H9 (cell line): ENCODE results near the gene TIRAP. TPM values are rescaled to one million over a fixed set of nuclear protein-coding genes. Genes with fewer than 3 reads are reported as not detected.
A peak's percentile ranks its signal among the peaks of the same experiment; 100 is the strongest.

Source experiments
- DNase-seq: peaks from one replicate; pipeline ENCODE4 v3.0.0-alpha.2; 2017
- H2AFZ ChIP-seq: one replicate; pipeline ENCODE4 v1.6.1; 2013; ENCODE audit warnings: mild to moderate bottlenecking, low read length, control low read depth, moderate library complexity
- H2AK5ac ChIP-seq: 2 replicates; pipeline ENCODE4 v1.6.1; 2013; ENCODE audit warnings: low read length, control low read depth, mixed read lengths; ENCODE audit not compliant: insufficient read length
- H2BK120ac ChIP-seq: one replicate; pipeline ENCODE4 v1.6.1; 2013; ENCODE audit warnings: low read depth, mild to moderate bottlenecking, low read length, control low read depth, inconsistent platforms; ENCODE audit not compliant: poor library complexity, severe bottlenecking
- H2BK12ac ChIP-seq: 2 replicates; pipeline ENCODE4 v1.6.1; 2013; ENCODE audit warnings: low read length, control low read depth, mixed read lengths, low read depth; ENCODE audit not compliant: insufficient read length
- H2BK15ac ChIP-seq: 2 replicates; pipeline ENCODE4 v1.6.1; 2013; ENCODE audit warnings: low read depth, low read length, control low read depth
- H2BK20ac ChIP-seq: one replicate; pipeline ENCODE4 v1.6.1; 2013; ENCODE audit warnings: low read depth, mild to moderate bottlenecking, low read length, control low read depth, inconsistent platforms; ENCODE audit not compliant: poor library complexity, severe bottlenecking
- H2BK5ac ChIP-seq: 2 replicates; pipeline ENCODE4 v1.6.1; 2013; ENCODE audit warnings: low read length, control low read depth, mixed read lengths; ENCODE audit not compliant: insufficient read length
- H3K14ac ChIP-seq: 2 replicates; pipeline ENCODE4 v1.6.1; 2013; ENCODE audit warnings: low read length, control low read depth; ENCODE audit not compliant: insufficient read depth
- H3K18ac ChIP-seq: 2 replicates; pipeline ENCODE4 v1.6.1; 2013; ENCODE audit warnings: low read depth, mild to moderate bottlenecking, mixed read lengths, low read length, control low read depth; ENCODE audit not compliant: insufficient read length
- H3K23ac ChIP-seq: 2 replicates; pipeline ENCODE4 v1.6.1; 2013; ENCODE audit warnings: low read length, control low read depth, mixed read lengths, low read depth; ENCODE audit not compliant: insufficient read length
- H3K23me2 ChIP-seq: 2 replicates; pipeline ENCODE4 v1.6.1; 2013; ENCODE audit warnings: low read depth, mild to moderate bottlenecking, mixed read lengths, low read length, control low read depth; ENCODE audit not compliant: insufficient read length, poor library complexity, severe bottlenecking
- H3K27ac ChIP-seq: 2 replicates; pipeline ENCODE4 v1.5.1; 2013; ENCODE audit warnings: low read length, control low read depth, mixed read lengths, low read depth; ENCODE audit not compliant: insufficient read length
- H3K27me3 ChIP-seq: 2 replicates; pipeline ENCODE4 v1.6.1; 2013; ENCODE audit warnings: low read length, control low read depth, inconsistent platforms; ENCODE audit not compliant: insufficient read depth
- H3K4ac ChIP-seq: 2 replicates; pipeline ENCODE4 v1.6.1; 2013; ENCODE audit warnings: low read depth, mild to moderate bottlenecking, control low read depth, inconsistent platforms, low read length, moderate library complexity
- H3K4me1 ChIP-seq: 2 replicates; pipeline ENCODE4 v1.6.1; 2013; ENCODE audit warnings: low read length, control low read depth, inconsistent platforms; ENCODE audit not compliant: insufficient read depth
- H3K4me2 ChIP-seq: 2 replicates; pipeline ENCODE4 v1.6.1; 2013; ENCODE audit warnings: low read length, control low read depth, mixed read lengths; ENCODE audit not compliant: insufficient read length, insufficient read depth
- H3K56ac ChIP-seq: 2 replicates; pipeline ENCODE4 v1.6.1; 2013; ENCODE audit warnings: low read depth, mild to moderate bottlenecking, mixed read lengths, low read length, control low read depth; ENCODE audit not compliant: insufficient read length
- H3K79me1 ChIP-seq: 2 replicates; pipeline ENCODE4 v1.6.1; 2013; ENCODE audit warnings: low read depth, mild to moderate bottlenecking, moderate library complexity, low read length, control low read depth, inconsistent platforms; ENCODE audit not compliant: insufficient read depth, poor library complexity, severe bottlenecking
- H3K79me2 ChIP-seq: 2 replicates; pipeline ENCODE4 v1.6.1; 2013; ENCODE audit warnings: low read length, control low read depth, inconsistent platforms; ENCODE audit not compliant: insufficient read depth
- H3K9ac ChIP-seq: 2 replicates; pipeline ENCODE4 v1.6.1; 2013; ENCODE audit warnings: low read length, control low read depth, mixed read lengths; ENCODE audit not compliant: insufficient read length; ENCODE audit errors: extremely low read depth
- H3K9me3 ChIP-seq: one replicate; pipeline ENCODE4 v1.6.1; 2013; ENCODE audit warnings: low read depth, low read length, inconsistent platforms; ENCODE audit not compliant: control insufficient read depth
- H3T11ph ChIP-seq: one replicate; pipeline ENCODE4 v1.6.1; 2013; ENCODE audit warnings: mild to moderate bottlenecking, low read length, control low read depth, inconsistent platforms
- H4K20me1 ChIP-seq: one replicate; pipeline ENCODE4 v1.6.1; 2013; ENCODE audit not compliant: control insufficient read depth, insufficient read length, insufficient read depth
- H4K5ac ChIP-seq: 2 replicates; pipeline ENCODE4 v1.6.1; 2013; ENCODE audit warnings: low read depth, mild to moderate bottlenecking, mixed read lengths, low read length, control low read depth; ENCODE audit not compliant: insufficient read length
- H4K8ac ChIP-seq: replicated peaks from 2 replicates; pipeline ENCODE4 v1.6.1; 2013; ENCODE audit warnings: low read length, control low read depth, mixed read lengths, low read depth; ENCODE audit not compliant: insufficient read length
- H4K91ac ChIP-seq: 2 replicates; pipeline ENCODE4 v1.6.1; 2013; ENCODE audit warnings: low read depth, mild to moderate bottlenecking, moderate library complexity, mixed read lengths, low read length, control low read depth; ENCODE audit not compliant: insufficient read length
- H3K27ac Mint-ChIP-seq, 3 experiments: 2 replicates in 2 of 3; 3 replicates in 1 of 3; pipeline ENCODE4 v1.8.0; 2020 to 2021; ENCODE audit warnings: mixed read lengths in 3 of 3, mild to moderate bottlenecking in 1 of 3, moderate library complexity in 1 of 3
- H3K27me3 Mint-ChIP-seq: 2 replicates; pipeline ENCODE4 v1.8.0; 2021; ENCODE audit warnings: low read depth, mild to moderate bottlenecking, moderate library complexity, mixed read lengths
- H3K36me3 Mint-ChIP-seq, 3 experiments: 2 replicates in 2 of 3; 3 replicates in 1 of 3; pipeline ENCODE4 v1.8.0; 2020 to 2021; ENCODE audit warnings: low read depth in 3 of 3, mixed read lengths in 3 of 3; ENCODE audit not compliant: insufficient read depth in 1 of 3
- H3K4me1 Mint-ChIP-seq, 2 experiments: 2 replicates each; pipeline ENCODE4 v1.8.0; 2020; ENCODE audit warnings: mixed read lengths in 2 of 2
- H3K4me3 Mint-ChIP-seq, 2 experiments: 2 replicates in 1 of 2; 3 replicates in 1 of 2; pipeline ENCODE4 v1.8.0; 2020 to 2021; ENCODE audit warnings: mild to moderate bottlenecking in 2 of 2, mixed read lengths in 2 of 2, moderate library complexity in 1 of 2
- H3K9me3 Mint-ChIP-seq, 2 experiments: 2 replicates in 1 of 2; 3 replicates in 1 of 2; pipeline ENCODE4 v1.8.0; 2020; ENCODE audit warnings: mild to moderate bottlenecking in 2 of 2, mixed read lengths in 2 of 2, moderate library complexity in 1 of 2
- WGBS: extraction: QIAGEN DNeasy Blood & Tissue Kit; methylation state at CpG from one replicate; pipeline ENCODE4 v1.1.7; 2013; ENCODE audit warnings: missing lambda C conversion rate, low lambda C conversion rate, mixed read lengths; ENCODE audit not compliant: insufficient read length; ENCODE audit errors: extremely low coverage; 5-methylcytosine and 5-hydroxymethylcytosine counted together
- total RNA-seq: library from RNA; stranded (reverse); gene quantifications from 2 replicates; pipeline ENCODE4 v1.2.1, GENCODE V29; 2021
- TF ChIP-seq, protein P1 (sequence below): fragments of 200-600 bp; sonication (generic); conservative IDR thresholded peaks from 3 replicates; pipeline ENCODE4 v1.8.0; 2021; ENCODE audit warnings: antibody characterized with exemption, mild to moderate bottlenecking

Gene TIRAP
- total RNA-seq, 1 experiment from 2014 or later = 7.0 TPM

- peaks cover 7% of the 10 kb centered on the region for H3K23me2 ChIP-seq
- no peak overlapping the region for H2AK5ac ChIP-seq
- H3K14ac ChIP-seq = no peak overlapping the region
- no peak overlapping the region for H2BK15ac ChIP-seq
- no peaks in the 10 kb centered on the region for H3K27me3 ChIP-seq
- no peaks in the 10 kb centered on the region for H3K9me3 ChIP-seq
- no peak overlapping the region for H3K18ac ChIP-seq
- no peak for DNase-seq
- H4K5ac ChIP-seq = no peak overlapping the region
- TF ChIP-seq, protein P1, sequence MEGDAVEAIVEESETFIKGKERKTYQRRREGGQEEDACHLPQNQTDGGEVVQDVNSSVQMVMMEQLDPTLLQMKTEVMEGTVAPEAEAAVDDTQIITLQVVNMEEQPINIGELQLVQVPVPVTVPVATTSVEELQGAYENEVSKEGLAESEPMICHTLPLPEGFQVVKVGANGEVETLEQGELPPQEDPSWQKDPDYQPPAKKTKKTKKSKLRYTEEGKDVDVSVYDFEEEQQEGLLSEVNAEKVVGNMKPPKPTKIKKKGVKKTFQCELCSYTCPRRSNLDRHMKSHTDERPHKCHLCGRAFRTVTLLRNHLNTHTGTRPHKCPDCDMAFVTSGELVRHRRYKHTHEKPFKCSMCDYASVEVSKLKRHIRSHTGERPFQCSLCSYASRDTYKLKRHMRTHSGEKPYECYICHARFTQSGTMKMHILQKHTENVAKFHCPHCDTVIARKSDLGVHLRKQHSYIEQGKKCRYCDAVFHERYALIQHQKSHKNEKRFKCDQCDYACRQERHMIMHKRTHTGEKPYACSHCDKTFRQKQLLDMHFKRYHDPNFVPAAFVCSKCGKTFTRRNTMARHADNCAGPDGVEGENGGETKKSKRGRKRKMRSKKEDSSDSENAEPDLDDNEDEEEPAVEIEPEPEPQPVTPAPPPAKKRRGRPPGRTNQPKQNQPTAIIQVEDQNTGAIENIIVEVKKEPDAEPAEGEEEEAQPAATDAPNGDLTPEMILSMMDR = no peak
- H3K4me1 ChIP-seq = no peaks in the 10 kb centered on the region; the same call in 1 of the 2 replicates
- peaks cover 4% of the 10 kb centered on the region for H3K79me1 ChIP-seq
- no peak overlapping the region for H2BK20ac ChIP-seq
- H3K56ac ChIP-seq = no peak overlapping the region
- Mint-ChIP-seq H3K27ac (no peak overlapping the region), H3K4me3 (peak overlapping the region in 1 of 2 experiments; percentile 4; a peak in 3 of 5 replicates), H3K36me3 (peaks cover 44 to 70% (median 60%) of the 10 kb centered on the region in 3 experiments), H3K4me1 (peaks cover 13% of the 10 kb centered on the region in 2 experiments), H3K27me3 (peaks cover 2% of the 10 kb centered on the region; the same call in 1 of the 2 replicates), H3K9me3 (no peaks in the 10 kb centered on the region)
- H2AFZ ChIP-seq = no peak overlapping the region
- H3T11ph ChIP-seq = no peak overlapping the region
- WGBS = no CpG with 5 or more reads among the region's 8 CpGs
- H3K27ac ChIP-seq = no peak overlapping the region
- no peak overlapping the region for H2BK120ac ChIP-seq
- H4K8ac ChIP-seq = no peak overlapping the region
- no peaks in the 10 kb centered on the region for H4K20me1 ChIP-seq
- peaks cover 8% of the 10 kb centered on the region; the same call in 1 of the 2 replicates for H3K79me2 ChIP-seq
- no peak overlapping the region for H2BK12ac ChIP-seq
- H3K9ac ChIP-seq = no peak overlapping the region
- no peak overlapping the region for H4K91ac ChIP-seq
- no peak overlapping the region for H3K4me2 ChIP-seq
- no peak overlapping the region for H3K23ac ChIP-seq
- H3K4ac ChIP-seq = no peak overlapping the region
- no peak overlapping the region for H2BK5ac ChIP-seq
Measured at GRCh38 chr11:126265811-126266210, 17.1 kb upstream of the TIRAP start.
